HG03139 (cell line): ENCODE results near the gene DIS3L2.

Experiments
- ATAC-seq: cut with Tn5 transposase; IDR thresholded peaks from one replicate; pipeline ENCODE4 v1.9.1; 2021; ENCODE audit not compliant: unreplicated experiment

DIS3L2 gene

DNA sequence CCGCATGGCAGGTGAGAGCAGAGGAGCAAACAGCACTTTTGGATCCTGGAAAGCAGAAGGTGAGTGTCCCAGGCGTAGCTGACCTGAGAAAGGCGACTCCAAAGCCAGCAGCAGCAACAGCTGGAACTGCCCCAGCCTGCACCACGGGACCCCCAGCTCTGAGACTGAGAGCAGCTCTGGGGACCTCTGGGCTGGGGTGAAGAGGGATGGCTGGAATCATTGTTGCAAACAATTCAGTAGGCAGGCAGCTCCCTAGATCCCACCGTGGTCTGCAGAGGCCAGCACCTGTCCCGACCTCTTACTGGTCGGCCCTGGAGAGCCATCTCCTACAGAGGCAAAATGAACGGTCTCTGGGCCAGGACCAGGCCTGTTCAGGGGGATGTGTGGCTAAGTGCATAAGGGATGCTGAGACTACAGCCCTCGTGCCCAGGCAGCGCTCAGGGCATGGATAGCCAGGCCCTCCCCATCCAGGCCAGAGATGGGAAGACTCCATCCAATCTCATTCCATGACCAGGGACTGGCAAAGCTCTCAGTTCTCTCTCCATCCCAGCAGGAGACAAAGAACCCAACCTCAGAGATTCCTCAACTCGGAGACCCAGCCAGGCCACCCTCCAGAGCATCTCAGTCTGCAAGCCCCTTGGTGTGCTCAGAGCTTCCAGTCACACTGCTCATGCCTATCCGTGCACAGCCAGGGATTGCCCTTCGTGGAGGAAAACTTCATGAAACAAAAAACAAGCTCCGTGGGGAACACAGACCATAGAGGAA is 378.8 kb downstream of the DIS3L2 start:
- no peak for ATAC-seq

DNA sequence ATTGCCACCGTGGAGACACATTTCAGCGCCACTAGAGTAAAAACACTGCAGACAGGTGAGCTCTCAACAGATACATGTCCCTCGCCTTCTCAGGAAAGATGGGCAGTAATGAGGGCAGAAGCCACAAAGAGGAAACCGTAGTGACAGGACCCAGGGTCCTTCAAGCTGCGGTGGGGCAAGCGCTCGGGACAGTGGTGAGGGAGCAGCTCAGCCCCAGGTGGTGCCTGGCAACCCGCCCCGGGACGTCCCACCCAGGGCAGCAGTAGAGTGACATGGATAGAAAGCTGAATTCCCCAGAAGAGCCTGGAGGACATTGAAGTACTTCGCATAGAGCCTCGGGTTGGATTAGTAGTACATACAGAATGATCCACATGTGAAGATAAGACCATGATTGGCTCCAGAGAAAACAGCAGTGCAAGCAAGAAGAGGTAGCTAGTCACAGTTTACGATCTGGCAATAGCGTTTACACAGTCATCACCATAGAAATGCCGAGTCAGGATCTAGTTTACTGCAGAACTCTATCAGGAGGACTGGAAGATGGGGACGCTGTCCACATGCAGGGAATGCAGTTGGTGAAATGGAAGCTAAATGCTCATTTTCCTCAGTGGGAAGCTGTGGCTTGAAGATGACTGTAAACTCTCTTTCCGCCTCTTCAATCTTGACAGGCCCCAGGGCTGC is 379.7 kb downstream of the DIS3L2 start:
- no peak for ATAC-seq

DNA sequence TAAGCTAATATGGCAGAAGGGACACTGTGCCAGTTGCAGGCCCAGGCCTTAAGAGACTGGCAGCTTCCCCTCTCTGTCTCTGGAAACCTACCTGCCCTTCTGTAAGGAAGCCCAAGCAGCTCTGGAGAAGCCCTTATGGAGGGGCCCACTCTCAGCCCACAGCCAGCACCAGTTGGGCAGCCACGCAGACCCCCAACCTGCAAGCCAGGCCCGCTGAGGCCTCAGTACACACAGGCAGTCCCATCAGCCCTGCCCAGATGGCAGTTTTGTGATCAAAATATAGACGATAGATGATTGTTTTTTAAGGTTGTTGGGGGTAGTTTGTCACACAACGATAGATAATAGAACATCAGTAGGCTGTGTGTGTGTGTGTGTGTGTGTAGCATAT is 380.2 kb downstream of the DIS3L2 start:
- no peak for ATAC-seq

DNA sequence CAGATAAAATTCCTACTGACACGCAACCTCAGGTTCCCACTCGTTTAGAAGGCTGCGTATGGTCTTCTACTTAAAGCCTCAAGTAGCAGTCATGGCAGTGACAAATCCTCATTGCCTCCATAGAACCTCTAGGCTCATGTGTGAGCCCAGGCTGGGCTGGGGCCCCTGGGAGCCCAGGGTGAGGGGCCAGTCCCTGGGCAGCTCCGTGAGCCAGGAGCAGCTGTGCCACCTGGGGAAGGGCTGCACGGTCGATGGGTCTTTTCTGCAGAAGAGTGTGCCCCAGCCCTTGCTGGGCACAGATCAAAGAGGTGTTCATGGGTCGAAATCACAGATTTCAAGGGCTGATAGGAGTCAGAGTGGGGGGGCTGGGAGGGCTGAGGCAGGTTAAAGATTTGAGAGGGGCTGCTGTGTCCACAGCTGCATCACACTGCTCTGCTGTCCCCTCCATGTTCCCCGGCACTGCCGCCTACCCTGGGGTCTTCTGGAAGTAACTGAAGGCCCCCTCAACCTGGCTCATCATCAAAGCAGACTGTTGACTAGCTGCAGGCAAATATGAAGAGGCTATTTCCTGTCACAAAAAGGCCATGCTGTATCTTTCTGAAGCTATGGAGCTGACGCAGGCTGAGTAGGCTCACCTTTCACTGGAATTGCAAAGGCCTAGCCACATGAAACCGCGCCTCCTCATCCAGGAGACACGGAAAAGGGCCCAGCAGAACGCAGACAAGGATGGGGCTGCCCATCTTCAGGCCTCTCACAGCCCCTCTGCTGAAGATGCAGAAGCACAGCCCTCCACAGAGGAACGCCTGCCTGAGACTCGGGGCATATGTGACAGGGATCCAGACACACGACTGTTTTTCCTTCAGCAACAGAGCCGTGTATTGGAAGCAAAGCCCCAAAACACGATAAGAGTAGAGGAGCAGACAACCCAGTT is 381.4 kb downstream of the DIS3L2 start:
- no peak for ATAC-seq

DNA sequence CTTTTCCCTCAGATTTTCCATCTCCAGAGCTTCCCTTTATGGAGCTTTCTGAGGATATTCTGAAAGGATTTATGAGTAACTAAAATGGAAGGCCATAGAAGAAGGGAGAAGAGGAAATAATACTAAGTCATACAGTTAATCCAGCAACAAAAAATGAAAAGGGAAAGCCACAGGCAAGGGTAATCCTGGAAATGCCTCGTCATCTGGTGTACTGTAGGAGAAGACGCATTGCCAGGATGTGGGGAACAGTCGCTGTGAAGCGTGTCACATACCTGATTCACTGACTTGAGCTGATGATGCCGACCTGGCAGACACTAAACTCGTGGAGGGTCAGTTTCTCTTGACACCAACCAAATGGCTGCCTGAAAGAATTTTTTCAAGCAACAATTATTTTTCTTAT is 382.3 kb downstream of the DIS3L2 start:
- ATAC-seq = no peak

DNA sequence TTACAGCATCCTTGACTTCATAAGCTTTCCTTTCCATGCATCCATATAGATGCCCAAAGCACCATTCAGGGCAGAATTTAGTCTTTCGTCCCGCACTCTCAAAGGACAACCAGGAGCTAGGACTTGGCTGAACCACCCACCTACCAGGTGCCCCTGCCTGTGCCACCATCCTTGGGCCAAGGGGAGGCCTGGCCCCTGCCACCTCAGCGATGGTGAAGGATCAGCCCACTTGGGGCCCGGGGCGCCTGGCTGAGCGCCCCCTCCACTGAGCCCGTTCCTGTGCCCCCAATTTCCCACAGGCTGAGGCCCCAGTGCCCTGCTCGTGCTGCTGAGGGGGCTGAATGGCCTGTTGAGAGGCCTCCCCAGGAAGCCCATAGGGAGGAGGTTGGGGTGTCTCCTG is 383.7 kb downstream of the DIS3L2 start:
- ATAC-seq = no peak

DNA sequence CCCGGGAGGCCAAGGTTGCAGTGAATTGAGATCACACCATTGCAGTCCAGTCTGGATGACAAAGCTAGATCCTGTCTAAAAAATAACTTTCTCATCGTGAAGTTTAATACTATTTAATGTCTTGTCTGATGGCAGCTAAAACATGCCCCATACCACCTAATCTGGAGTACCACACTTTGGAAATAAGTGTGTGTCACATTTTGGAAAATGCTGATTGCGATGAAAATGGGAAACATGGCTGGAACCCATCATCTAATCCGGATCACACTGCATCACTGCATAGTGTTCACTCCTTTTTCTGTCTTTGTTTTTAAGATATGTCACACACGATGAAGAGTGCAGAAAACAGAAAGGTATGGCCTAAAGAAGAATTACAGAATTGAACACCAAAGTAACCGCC is 385.9 kb downstream of the DIS3L2 start:
- ATAC-seq = no peak

DNA sequence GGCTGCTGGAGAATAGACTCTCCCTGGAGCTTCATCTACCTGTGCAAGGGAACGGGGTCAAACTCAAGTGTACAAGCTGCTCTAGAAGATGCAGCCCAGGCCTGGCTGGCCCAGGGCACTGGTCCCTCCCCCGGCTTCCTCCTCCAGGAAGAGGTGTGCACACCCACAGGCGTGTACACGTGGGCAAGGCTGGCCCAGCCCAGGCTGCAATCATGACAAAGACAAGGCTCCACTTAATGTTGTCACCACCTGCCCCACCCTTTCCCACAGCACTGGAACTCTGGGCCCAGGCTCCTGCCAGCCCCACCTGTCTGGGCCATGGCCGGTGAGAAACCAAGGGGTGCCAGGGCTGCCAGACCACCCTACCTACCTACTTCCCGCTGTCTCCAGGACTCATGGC is 387.4 kb downstream of the DIS3L2 start:
- ATAC-seq = no peak

DNA sequence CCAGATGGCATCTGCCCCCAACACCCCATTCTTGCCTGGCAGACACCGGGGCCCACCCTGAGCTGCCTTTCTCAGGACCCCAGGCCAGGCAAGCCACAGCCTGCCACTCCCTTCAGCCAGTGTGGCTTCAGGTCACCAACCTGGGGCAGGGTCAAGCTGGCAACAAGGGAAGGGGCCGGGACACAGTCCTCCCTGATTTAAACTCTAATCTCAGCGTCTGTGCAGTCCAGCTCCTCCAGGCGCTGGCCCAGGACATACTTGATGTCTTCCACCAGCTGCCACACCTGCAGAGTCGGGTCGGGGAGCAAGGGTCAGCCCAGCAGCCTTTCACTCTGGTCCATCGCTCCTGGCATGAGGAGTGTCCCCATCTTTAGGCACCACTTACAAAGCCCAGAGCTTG is 388.0 kb downstream of the DIS3L2 start:
- no peak for ATAC-seq

DNA sequence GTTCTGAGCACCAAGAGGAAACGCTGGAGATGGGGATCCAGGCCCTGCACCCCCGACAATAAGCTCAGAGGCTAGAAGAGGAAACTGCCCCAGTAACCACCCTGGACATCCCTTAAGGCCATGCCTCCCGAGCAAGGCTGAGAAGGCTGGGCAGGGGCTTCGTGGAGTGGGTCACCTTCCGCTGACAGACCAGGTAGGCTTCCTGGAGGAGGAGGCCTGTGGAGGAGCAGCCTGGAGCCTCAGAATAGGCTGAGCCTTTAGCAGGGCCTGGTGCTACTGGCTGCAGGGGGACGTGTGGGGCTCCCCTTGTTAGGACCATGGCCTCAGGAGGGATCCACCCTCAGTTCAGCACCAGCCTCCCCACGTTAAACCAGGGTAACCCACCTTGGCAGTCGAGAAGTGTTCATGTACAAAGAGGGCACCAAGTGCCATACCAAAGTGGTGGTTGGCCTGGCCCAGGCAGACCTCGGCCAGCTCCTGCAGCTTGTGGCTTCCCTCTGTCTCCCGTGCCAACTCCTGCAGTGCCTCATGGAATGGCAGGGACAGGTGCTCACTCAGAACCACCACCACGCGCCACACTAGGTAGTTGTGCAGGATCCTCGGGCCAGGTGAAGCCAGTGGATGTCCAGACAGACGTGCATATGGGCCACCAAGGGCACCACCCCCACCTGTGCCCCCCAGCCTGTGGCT is 388.6 kb downstream of the DIS3L2 start:
- ATAC-seq = no peak

DNA sequence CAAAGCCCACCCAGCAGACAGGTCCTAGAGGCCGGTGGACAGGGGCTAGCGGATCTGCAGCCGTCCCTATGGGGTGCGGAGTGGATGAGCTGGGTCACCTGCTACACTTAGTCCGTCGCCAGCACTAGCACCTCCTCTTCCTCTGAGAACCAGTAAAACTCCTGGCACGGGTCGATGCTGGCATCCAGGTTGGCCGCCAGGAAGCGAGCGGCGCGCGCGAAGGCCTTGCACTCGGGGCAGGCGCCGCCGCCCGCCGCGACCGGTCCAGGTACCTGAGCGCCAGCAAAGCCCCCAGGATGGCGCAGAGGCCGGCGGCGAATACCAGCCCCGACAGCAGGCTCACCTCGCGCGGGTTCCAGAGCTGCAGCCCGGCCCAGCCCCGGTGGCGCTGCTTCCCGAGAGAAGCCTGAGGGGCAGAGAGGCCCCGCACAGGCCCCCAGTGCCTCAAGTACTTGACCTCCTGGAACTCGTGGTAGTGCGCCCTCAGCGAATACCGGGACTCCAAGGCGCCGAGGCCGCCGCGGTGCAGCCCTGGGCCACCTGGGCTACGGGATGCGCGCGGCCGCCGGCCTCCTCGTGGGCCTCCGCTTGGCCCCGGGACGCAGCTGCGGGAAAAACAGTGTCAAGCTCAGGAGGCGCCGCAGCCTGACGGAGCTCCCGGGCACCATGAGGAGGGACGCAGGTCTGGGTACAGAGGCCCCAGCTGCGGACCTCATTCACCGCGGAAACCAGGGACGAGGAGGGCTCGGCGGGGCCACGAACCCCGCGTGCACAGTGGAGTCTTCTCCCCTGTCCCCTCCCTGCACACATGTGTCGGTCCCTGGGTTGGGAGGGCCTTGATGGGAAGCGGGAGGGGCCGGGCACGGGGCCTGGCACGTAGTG is 389.5 kb downstream of the DIS3L2 start:
- no peak for ATAC-seq

DNA sequence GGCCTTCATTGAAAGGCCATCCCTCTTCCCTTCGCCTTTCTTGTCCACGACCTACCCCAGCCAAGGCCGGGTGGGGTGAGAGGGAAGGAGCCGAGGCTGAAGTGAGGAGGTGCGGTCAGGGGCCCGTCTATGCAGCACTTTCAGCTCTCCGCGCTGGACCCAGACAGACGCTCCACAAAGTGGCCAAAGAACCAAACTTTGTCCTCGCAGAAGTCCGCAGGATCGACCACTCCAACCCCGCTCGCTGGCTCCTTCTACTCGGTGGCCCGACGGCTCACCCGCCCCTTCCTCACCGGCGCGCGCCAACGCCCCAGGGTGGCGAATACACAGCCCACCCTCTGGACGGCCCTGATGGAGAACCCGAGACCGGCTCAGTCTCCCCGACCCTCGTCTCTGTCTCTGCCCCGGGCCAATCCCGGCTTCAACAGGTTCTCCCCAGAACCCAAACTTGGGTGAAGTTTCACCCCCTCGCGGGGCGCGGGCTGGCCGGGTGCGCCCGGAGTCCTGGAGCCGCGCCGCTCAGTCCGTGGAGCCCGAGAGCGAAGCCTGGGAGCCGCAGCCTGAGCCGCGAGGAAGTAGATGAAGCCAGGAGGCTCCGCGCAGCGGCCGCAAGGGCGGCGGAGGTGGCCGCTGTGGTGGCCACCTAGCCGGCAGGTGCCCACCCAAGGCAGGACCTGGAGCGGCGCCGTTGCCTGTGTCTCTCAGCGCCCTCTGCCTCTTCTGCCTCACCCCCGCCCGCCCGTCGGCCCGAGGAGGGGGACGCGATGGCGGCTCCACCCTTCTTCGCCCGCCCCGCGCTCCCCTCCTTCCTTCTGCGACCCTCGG is 390.4 kb downstream of the DIS3L2 start:
- ATAC-seq = no peak

DNA sequence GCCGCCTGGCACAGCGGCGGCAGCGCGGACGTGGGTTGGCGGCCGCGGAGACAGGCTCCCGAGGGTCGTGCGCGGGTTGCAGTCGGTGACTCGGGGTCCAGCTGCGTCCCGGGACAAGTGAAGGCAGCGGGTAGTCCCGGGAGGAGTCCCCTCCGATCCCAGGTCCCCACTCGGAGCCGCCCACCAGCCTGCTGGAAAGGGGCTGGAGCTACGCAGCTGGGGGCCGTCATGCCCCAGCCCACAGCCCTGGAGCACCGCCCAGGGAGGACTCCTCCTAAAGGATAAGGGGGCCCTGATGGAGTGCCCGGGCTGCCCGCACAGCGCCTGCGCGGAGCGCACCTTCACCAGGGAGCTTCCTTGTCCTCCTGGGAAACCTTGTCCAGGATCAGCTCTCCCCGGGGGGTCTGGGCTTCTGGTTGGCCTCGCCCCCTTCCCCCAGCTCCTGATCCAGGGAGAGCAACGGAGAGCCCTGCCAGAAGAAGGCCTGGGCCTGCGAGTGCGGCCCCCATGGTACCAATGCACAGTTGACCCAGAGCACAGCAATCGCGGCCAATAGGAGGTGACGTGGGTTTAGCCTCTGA is 391.1 kb downstream of the DIS3L2 start:
- no peak for ATAC-seq

DNA sequence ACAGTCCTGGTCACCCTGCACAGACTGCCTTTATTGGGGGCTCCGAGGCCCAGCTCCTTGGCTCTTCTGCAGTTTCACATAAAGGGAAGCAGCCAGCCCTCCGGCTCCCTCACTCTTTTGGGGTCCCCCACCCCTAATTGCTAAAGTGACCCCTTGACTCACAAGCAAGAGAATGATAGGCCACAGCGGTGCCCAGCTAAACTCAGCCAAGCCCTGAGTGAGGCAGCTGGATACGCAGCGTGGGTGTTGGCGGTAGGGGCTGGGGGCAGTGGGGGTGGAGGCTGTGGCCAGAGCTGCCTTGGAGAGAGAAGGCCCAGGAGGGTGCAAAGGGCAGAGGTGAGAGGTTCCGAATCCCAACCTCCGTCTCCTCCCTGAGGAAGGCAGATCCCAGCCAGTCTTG is 391.6 kb downstream of the DIS3L2 start:
- no peak for ATAC-seq

DNA sequence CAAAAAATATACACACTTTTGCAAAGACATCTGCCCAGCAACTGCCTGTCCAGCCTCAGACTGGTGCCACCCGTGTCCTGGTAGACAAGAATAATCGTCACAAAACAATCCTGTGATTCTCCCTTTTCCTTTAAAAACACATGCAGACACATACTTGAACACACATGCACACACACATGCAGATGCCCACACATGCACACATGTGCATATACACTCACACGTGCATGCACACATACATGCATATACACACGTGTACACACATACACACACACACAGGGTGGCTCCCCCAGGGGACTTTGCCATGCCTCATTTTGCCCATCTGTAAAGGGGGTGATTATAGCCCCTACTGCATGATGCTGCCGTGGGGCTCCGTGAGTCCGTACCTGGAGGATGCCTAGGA is 392.1 kb downstream of the DIS3L2 start:
- ATAC-seq = no peak

DNA sequence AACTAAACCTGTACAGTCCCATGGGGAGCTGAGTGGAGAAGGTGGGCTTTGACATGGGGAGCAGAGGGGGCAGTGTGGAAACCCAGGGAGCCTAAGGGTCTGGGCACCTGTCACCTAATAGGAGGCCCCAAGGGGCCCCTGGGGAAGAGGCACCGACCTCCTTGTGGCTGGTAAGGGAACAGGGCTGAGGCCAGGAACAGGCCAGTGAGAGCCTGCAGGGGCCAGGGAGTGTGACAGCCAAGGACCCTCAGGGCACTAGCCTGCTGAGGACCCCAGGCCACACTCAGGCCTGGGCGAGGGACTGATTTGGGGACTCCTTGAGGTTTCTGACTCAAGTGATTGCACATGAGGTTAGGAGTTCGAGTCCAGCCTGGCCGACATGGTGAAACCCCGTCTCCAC is 392.6 kb downstream of the DIS3L2 start:
- ATAC-seq = no peak

DNA sequence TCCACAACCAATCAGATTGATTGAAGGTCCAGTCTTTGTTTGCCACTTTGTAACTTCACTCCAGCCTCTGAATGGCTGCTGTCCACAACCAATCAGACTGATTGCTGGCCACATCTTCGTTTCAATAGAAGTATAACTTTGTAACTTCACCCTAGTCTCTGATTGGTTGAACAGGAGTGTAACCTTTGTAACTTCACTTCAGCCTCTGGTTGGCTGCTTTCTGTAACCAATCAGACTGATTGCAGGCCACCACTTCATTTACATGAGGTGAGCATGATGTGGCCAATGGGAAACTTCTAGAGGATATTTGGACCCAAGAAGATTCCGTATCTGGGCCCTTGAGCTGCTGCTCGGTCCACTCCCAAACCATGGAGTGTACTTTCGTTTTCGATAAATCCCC is 400.1 kb downstream of the DIS3L2 start:
- ATAC-seq = no peak

DNA sequence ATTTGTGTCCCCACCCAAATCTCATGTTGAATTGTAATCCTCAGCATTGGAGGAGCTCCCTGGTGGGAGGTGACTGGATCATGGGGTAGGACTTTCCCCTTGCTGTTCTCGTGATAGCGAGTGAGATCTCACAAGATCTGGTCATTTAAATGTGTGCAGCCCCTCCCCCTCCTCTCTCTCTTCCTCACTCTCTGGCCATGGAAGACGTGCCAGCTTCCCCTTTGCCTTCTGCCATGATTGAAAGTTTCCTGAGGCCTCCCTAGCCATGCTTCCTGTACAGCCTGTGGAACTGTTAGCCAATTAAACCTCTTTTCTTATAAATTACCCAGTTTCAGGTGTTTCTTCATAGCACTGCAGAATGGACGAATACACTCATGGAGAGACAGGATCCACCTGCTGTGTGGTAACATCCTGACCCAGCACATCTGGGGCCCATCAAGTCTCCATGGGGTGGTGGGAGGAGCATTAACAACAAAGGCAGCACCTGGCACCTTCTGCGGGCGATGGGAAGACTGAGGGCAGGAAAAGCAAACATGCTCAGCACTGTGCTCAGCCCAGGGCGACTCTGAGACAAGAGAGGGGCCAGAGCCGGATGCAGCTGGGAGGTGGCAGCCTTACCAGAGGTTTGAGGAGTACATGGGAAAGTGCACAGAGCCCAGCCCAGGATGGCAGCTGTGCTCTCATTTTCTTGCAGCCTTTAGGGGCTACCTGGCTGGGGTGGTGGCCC is 400.8 kb downstream of the DIS3L2 start:
- ATAC-seq = no peak
